ENCODE data around the gene EEF1G.
"Not testable (repeated sequence)": the region's sequence is repeated elsewhere in the genome, so short reads cannot be mapped to it uniquely, and the experiment has no call there.

EEF1G gene

GRCh38 chr11:62552485-62553079 lies 21.1 kb downstream of the EEF1G start:
- Histone ChIP-seq H3K4me3 (ENCODE audit: low read depth in 1 of 2, low read length in 2 of 2) (peak overlapping the region; percentile 38 to 53), H3K36me3 (ENCODE audit: control insufficient read depth in 1 of 2, insufficient read depth in 2 of 2, low read length in 2 of 2) (peaks cover 0 to 10% of the 10 kb centered on the region in 2 donors), H3K4me1 (ENCODE audit: control insufficient read depth in 1 of 2, insufficient read depth in 2 of 2, low read length in 2 of 2) (peaks cover 53 to 80% of the 10 kb centered on the region in 2 donors), H3K27me3 (ENCODE audit: low read depth, low read length) (no peaks in the 10 kb centered on the region), H3K27ac (ENCODE audit: low read length) (peak overlapping the region; percentile 100), H3K9me3 (ENCODE audit: control insufficient read depth in 1 of 2, low read length in 2 of 2) (no peaks in the 10 kb centered on the region)

GRCh38 chr11:62550478-62550877 lies 23.2 kb downstream of the EEF1G start:
- peaks cover 0 to 10% of the 10 kb centered on the region in 2 donors for H3K36me3 ChIP-seq (ENCODE audit: control insufficient read depth in 1 of 2, insufficient read depth in 2 of 2, low read length in 2 of 2)
- peaks cover 32 to 62% of the 10 kb centered on the region in 2 donors for H3K4me1 ChIP-seq (ENCODE audit: control insufficient read depth in 1 of 2, insufficient read depth in 2 of 2, low read length in 2 of 2)
- not testable (repeated sequence) for H3K4me3 ChIP-seq (ENCODE audit: low read depth in 1 of 2, low read length in 2 of 2); H3K27me3 ChIP-seq (ENCODE audit: low read depth, low read length); H3K27ac ChIP-seq (ENCODE audit: low read length); H3K9me3 ChIP-seq (ENCODE audit: control insufficient read depth in 1 of 2, low read length in 2 of 2)

GRCh38 chr11:62548545-62549335 lies 25.0 kb downstream of the EEF1G start:
- peaks cover 0 to 9% of the 10 kb centered on the region in 2 donors for H3K36me3 ChIP-seq (ENCODE audit: control insufficient read depth in 1 of 2, insufficient read depth in 2 of 2, low read length in 2 of 2)
- peaks cover 17 to 47% of the 10 kb centered on the region in 2 donors for H3K4me1 ChIP-seq (ENCODE audit: control insufficient read depth in 1 of 2, insufficient read depth in 2 of 2, low read length in 2 of 2)
- H3K27ac ChIP-seq (ENCODE audit: low read length) = no peak overlapping the region
- H3K4me3 ChIP-seq (ENCODE audit: low read depth in 1 of 2, low read length in 2 of 2) = no peak overlapping the region
- no peaks in the 10 kb centered on the region for H3K9me3 ChIP-seq (ENCODE audit: control insufficient read depth in 1 of 2, low read length in 2 of 2)
- H3K27me3 ChIP-seq (ENCODE audit: low read depth, low read length) = no peaks in the 10 kb centered on the region

GRCh38 chr11:62547691-62548281 lies 25.9 kb downstream of the EEF1G start:
- H3K4me1 ChIP-seq (ENCODE audit: control insufficient read depth in 1 of 2, insufficient read depth in 2 of 2, low read length in 2 of 2) = peaks cover 13 to 46% of the 10 kb centered on the region in 2 donors
- peaks cover 0 to 1% of the 10 kb centered on the region in 2 donors for H3K36me3 ChIP-seq (ENCODE audit: control insufficient read depth in 1 of 2, insufficient read depth in 2 of 2, low read length in 2 of 2)
- peak overlapping the region; percentile 68 to 100 for H3K4me3 ChIP-seq (ENCODE audit: low read depth in 1 of 2, low read length in 2 of 2)
- peak overlapping the region; percentile 74 for H3K27ac ChIP-seq (ENCODE audit: low read length)
- H3K9me3 ChIP-seq (ENCODE audit: control insufficient read depth in 1 of 2, low read length in 2 of 2) = no peaks in the 10 kb centered on the region
- H3K27me3 ChIP-seq (ENCODE audit: low read depth, low read length) = no peaks in the 10 kb centered on the region

- Histone ChIP-seq H3K4me1 (ENCODE audit: control insufficient read depth in 1 of 2, insufficient read depth in 2 of 2, low read length in 2 of 2) (peaks cover 13 to 45% of the 10 kb centered on the region in 2 donors), H3K36me3 (ENCODE audit: control insufficient read depth in 1 of 2, insufficient read depth in 2 of 2, low read length in 2 of 2) (no peaks in the 10 kb centered on the region), H3K4me3 (ENCODE audit: low read depth in 1 of 2, low read length in 2 of 2) (peak overlapping the region; percentile 68 to 100), H3K27me3 (ENCODE audit: low read depth, low read length) (no peaks in the 10 kb centered on the region), H3K27ac (ENCODE audit: low read length) (peak overlapping the region; percentile 74), H3K9me3 (ENCODE audit: control insufficient read depth in 1 of 2, low read length in 2 of 2) (no peaks in the 10 kb centered on the region)
Measured at GRCh38 chr11:62546929-62547625, 26.6 kb downstream of the EEF1G start.

- Histone ChIP-seq H3K4me1 (ENCODE audit: control insufficient read depth in 1 of 2, insufficient read depth in 2 of 2, low read length in 2 of 2) (peaks cover 14 to 45% of the 10 kb centered on the region in 2 donors), H3K27me3 (ENCODE audit: low read depth, low read length) (no peaks in the 10 kb centered on the region), H3K36me3 (ENCODE audit: control insufficient read depth in 1 of 2, insufficient read depth in 2 of 2, low read length in 2 of 2) (no peaks in the 10 kb centered on the region), H3K27ac (ENCODE audit: low read length) (peak within 1 kb of the TSS; percentile 94), H3K9me3 (ENCODE audit: control insufficient read depth in 1 of 2, low read length in 2 of 2) (no peaks in the 10 kb centered on the region), H3K4me3 (ENCODE audit: low read depth in 1 of 2, low read length in 2 of 2) (peak within 1 kb of the TSS; percentile 90 to 100)
Measured at GRCh38 chr11:62546244-62546928, 27.3 kb downstream of the EEF1G start, which contains the start of gene AHNAK. Gene AHNAK (minus strand): TSS chr11:62546806. CDS start chr11:62536098, 10,708 bp downstream.

- Histone ChIP-seq H3K4me1 (ENCODE audit: control insufficient read depth in 1 of 2, insufficient read depth in 2 of 2, low read length in 2 of 2) (peaks cover 14 to 45% of the 10 kb centered on the region in 2 donors), H3K27me3 (ENCODE audit: low read depth, low read length) (no peaks in the 10 kb centered on the region), H3K36me3 (ENCODE audit: control insufficient read depth in 1 of 2, insufficient read depth in 2 of 2, low read length in 2 of 2) (no peaks in the 10 kb centered on the region), H3K27ac (ENCODE audit: low read length) (peak overlapping the region; percentile 94), H3K9me3 (ENCODE audit: control insufficient read depth in 1 of 2, low read length in 2 of 2) (no peaks in the 10 kb centered on the region), H3K4me3 (ENCODE audit: low read depth in 1 of 2, low read length in 2 of 2) (peak overlapping the region; percentile 90 to 100)
Measured at GRCh38 chr11:62545437-62546243, 28.1 kb downstream of the EEF1G start.

- H3K9me3 ChIP-seq (ENCODE audit: control insufficient read depth in 1 of 2, low read length in 2 of 2) = no peaks in the 10 kb centered on the region
- H3K4me1 ChIP-seq (ENCODE audit: control insufficient read depth in 1 of 2, insufficient read depth in 2 of 2, low read length in 2 of 2) = peaks cover 19 to 53% of the 10 kb centered on the region in 2 donors
- H3K36me3 ChIP-seq (ENCODE audit: control insufficient read depth in 1 of 2, insufficient read depth in 2 of 2, low read length in 2 of 2) = no peaks in the 10 kb centered on the region
Measured at GRCh38 chr11:62544581-62545436, 28.9 kb downstream of the EEF1G start.

GRCh38 chr11:62543680-62544444 lies 29.8 kb downstream of the EEF1G start:
- H3K4me3 ChIP-seq (ENCODE audit: low read depth in 1 of 2, low read length in 2 of 2) = peak overlapping the region; percentile 90 to 100
- H3K27me3 ChIP-seq (ENCODE audit: low read depth, low read length) = no peaks in the 10 kb centered on the region
- peaks cover 26 to 62% of the 10 kb centered on the region in 2 donors for H3K4me1 ChIP-seq (ENCODE audit: control insufficient read depth in 1 of 2, insufficient read depth in 2 of 2, low read length in 2 of 2)
- no peaks in the 10 kb centered on the region for H3K9me3 ChIP-seq (ENCODE audit: control insufficient read depth in 1 of 2, low read length in 2 of 2)
- peak overlapping the region; percentile 94 for H3K27ac ChIP-seq (ENCODE audit: low read length)
- H3K36me3 ChIP-seq (ENCODE audit: control insufficient read depth in 1 of 2, insufficient read depth in 2 of 2, low read length in 2 of 2) = no peaks in the 10 kb centered on the region

More at GRCh38 chr11:62544581-62545436, 28.9 kb downstream of the EEF1G start:
- H3K4me3 ChIP-seq (ENCODE audit: low read depth in 1 of 2, low read length in 2 of 2) = peak overlapping the region; percentile 90 to 100
- H3K27me3 ChIP-seq (ENCODE audit: low read depth, low read length) = no peaks in the 10 kb centered on the region
- H3K27ac ChIP-seq (ENCODE audit: low read length) = peak overlapping the region; percentile 94

Data from muscle layer of duodenum (tissue), 2 donors.